ENCODE measurements around the gene IRX5.

GRCh38 chr16:54932021-54932660, 1.5 kb downstream of the IRX5 start:
- TF ChIP-seq BACH1 (IDR thresholded peaks at IDR 0.05; ENCODE audit: low read length) (no peak), GTF2F1 (IDR thresholded peaks at IDR 0.05; ENCODE audit: borderline replicate concordance, low read depth, low read length) (no peak), MAX (IDR thresholded peaks at IDR 0.05) (no peak)

All from H1 (cell line).